Suprapubic skin (tissue), 4 donors: ENCODE results near the gene MLNR. TPM values are rescaled to one million over a fixed set of nuclear protein-coding genes. Genes with fewer than 3 reads are reported as not detected.
A peak's percentile ranks its signal among the peaks of the same experiment; 100 is the strongest.

Experiments used
- DNase-seq, 2 donors: peaks; one replicate each; pipeline ENCODE4 v3.0.0-alpha.2; 2019; ENCODE audit warnings: low spot score in 2 of 2
- H3K27ac ChIP-seq: fragments of 200-600 bp; sonication (generic); one replicate; pipeline ENCODE4 v1.5.1; 2019
- H3K27me3 ChIP-seq: fragments of 200-600 bp; sonication (generic); one replicate; pipeline ENCODE4 v1.5.1; 2019
- H3K36me3 ChIP-seq: fragments of 200-600 bp; sonication (generic); one replicate; pipeline ENCODE4 v1.5.1; 2019
- H3K4me1 ChIP-seq: fragments of 200-600 bp; sonication (generic); one replicate; pipeline ENCODE4 v1.5.1; 2019
- H3K4me3 ChIP-seq: fragments of 200-600 bp; sonication (generic); one replicate; pipeline ENCODE4 v1.5.1; 2019; ENCODE audit warnings: mild to moderate bottlenecking
- H3K9me3 ChIP-seq: fragments of 200-600 bp; sonication (generic); one replicate; pipeline ENCODE4 v1.5.1; 2019
- EP300 ChIP-seq: sonication (generic); formaldehyde crosslinking; IDR thresholded peaks from one replicate; pipeline ENCODE4 v1.6.1; 2017; ENCODE audit warnings: antibody characterized with exemption
- POLR2A ChIP-seq, 2 donors: fragments of 450-650 bp; IDR thresholded peaks; one replicate each; pipeline ENCODE4 v1.6.1; 2017; ENCODE audit warnings: antibody characterized with exemption in 2 of 2, mild to moderate bottlenecking in 2 of 2, moderate library complexity in 2 of 2
- POLR2AphosphoS5 ChIP-seq, 3 donors: sonication (generic); formaldehyde crosslinking; IDR thresholded peaks; one replicate each; pipeline ENCODE4 v1.6.1; 2017; ENCODE audit warnings: antibody characterized with exemption in 3 of 3
- WGBS: methylation state at CpG from one replicate; pipeline ENCODE4 v1.1.5; 2018; 5-methylcytosine and 5-hydroxymethylcytosine counted together
- total RNA-seq, 4 donors: library from RNA; depleted of rRNA; stranded (reverse); fragments of >200 nt; gene quantifications; one replicate each; pipeline ENCODE4 v1.1.0, GENCODE V29; 2016
- TF ChIP-seq, protein P1 (sequence below), 2 donors: fragments of 200-600 bp in 1 of 2; fragments of 450-650 bp in 1 of 2; sonication (generic) in 1 of 2; IDR thresholded peaks; one replicate each; pipeline ENCODE4 v1.5.1; 2016 to 2019; ENCODE audit warnings: antibody characterized with exemption in 2 of 2, mild to moderate bottlenecking in 1 of 2, moderate library complexity in 1 of 2

MLNR gene
- total RNA-seq, 4 donors from 2014 or later = not detected

DNA sequence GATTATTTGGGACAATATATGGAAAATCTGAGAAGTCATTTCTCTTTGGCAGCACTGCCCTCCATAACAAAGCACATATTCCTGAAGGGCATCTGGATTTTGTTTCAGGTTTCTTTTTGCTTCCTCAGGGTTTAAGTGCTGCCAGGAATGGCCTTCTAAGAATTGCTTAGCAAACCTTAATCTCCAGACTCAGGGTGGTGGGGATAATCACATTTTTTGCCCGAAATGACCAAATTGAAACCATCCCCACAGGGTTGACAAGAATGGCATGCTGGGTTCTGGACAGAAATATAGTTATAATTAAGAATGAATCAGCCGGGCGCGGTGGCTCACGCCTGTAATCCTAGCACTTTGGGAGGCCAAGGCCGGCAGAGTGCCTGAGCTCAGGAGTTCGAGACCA is 21.2 kb downstream of the MLNR start:
- TF ChIP-seq, protein P1, sequence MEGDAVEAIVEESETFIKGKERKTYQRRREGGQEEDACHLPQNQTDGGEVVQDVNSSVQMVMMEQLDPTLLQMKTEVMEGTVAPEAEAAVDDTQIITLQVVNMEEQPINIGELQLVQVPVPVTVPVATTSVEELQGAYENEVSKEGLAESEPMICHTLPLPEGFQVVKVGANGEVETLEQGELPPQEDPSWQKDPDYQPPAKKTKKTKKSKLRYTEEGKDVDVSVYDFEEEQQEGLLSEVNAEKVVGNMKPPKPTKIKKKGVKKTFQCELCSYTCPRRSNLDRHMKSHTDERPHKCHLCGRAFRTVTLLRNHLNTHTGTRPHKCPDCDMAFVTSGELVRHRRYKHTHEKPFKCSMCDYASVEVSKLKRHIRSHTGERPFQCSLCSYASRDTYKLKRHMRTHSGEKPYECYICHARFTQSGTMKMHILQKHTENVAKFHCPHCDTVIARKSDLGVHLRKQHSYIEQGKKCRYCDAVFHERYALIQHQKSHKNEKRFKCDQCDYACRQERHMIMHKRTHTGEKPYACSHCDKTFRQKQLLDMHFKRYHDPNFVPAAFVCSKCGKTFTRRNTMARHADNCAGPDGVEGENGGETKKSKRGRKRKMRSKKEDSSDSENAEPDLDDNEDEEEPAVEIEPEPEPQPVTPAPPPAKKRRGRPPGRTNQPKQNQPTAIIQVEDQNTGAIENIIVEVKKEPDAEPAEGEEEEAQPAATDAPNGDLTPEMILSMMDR (IDR thresholded peaks at IDR 0.05) = no peak
- TF ChIP-seq POLR2AphosphoS5 (IDR thresholded peaks at IDR 0.05) = no peak
- TF ChIP-seq POLR2A (IDR thresholded peaks at IDR 0.05) = no peak
- no peak for TF ChIP-seq EP300
- 84% methylated on average over 7 of the region's 7 CpGs for WGBS
- no peaks in the 10 kb centered on the region for H3K36me3 ChIP-seq
- H3K27me3 ChIP-seq = no peaks in the 10 kb centered on the region
- H3K9me3 ChIP-seq = no peaks in the 10 kb centered on the region
- H3K27ac ChIP-seq = no peak overlapping the region
- no peak for DNase-seq
- H3K4me3 ChIP-seq = no peak overlapping the region
- H3K4me1 ChIP-seq = no peaks in the 10 kb centered on the region

DNA sequence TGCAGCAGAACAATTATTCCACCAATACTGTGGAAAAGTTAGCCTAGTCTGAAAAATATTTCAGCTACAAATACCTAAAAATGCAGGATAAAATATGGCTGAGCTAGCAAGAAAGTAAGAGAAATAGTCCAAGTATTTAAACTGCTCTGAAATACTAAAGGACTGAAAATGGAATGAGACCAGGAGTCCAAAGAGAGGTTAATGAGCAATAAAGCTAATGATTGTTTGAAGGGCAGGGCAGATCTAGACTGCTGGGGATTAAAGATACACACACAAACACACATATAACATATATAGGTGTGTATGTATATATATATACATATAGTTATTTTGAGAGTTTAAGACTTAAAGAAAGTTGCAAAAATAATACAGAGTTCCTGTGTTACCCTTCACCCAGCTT is 25.0 kb downstream of the MLNR start:
- DNase-seq = no peak
- H3K27me3 ChIP-seq = no peaks in the 10 kb centered on the region
- no peak overlapping the region for H3K4me3 ChIP-seq
- TF ChIP-seq POLR2AphosphoS5 (IDR thresholded peaks at IDR 0.05) = no peak
- TF ChIP-seq POLR2A (IDR thresholded peaks at IDR 0.05) = no peak
- TF ChIP-seq, protein P1 (IDR thresholded peaks at IDR 0.05) = no peak
- no peak for TF ChIP-seq EP300
- peaks cover 20% of the 10 kb centered on the region for H3K4me1 ChIP-seq
- no peaks in the 10 kb centered on the region for H3K9me3 ChIP-seq
- H3K27ac ChIP-seq = no peak overlapping the region
- H3K36me3 ChIP-seq = peaks cover under 1% of the 10 kb centered on the region

DNA sequence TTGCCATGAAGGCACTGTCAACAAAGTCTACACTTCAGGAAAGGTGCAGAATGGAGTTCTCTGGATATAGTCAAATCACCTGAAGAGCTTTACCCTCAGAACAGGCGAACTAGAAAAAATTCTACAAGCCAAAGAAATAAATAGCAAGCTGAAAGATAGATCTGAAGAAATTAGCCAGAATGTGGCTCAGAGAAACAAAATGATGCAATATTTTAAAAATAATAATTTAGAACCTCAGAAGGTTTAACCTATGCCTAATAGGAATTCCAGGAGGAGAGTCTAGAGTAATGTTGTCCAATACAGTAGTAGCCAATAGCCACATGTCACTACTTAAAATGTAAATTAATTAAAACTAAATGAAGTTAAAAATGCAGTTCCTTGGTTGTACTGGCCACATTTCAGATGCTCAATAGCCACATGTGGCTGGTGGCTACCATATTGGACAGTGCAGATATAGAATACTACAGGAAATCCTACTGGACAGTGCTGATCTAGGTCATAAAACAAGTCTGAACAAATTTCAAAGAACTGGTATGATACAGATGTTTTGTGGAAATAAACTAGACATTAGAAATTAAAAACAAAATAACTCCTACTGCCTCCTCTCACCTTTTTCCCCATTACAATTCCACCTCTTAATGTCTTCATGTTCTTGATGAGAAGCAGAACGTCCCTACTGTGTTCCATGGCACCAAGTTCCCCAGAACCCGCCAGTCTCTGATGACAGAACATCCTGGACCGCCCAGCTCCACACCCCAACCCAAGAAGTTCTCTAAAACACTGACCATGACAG is 26.9 kb downstream of the MLNR start:
- Histone ChIP-seq H3K27me3 (no peaks in the 10 kb centered on the region), H3K27ac (peak overlapping the region; percentile 93), H3K36me3 (peaks cover 6% of the 10 kb centered on the region), H3K9me3 (no peaks in the 10 kb centered on the region), H3K4me1 (peaks cover 20% of the 10 kb centered on the region), H3K4me3 (peak overlapping the region; percentile 98)
- 23% methylated on average over 4 of the region's 4 CpGs for WGBS
- no peak for TF ChIP-seq POLR2A (IDR thresholded peaks at IDR 0.05)
- no peak for TF ChIP-seq EP300
- TF ChIP-seq, protein P1 (IDR thresholded peaks at IDR 0.05) = no peak
- no peak for TF ChIP-seq POLR2AphosphoS5 (IDR thresholded peaks at IDR 0.05)
- DNase-seq = peak in 1 of 2 donors; percentile 83

DNA sequence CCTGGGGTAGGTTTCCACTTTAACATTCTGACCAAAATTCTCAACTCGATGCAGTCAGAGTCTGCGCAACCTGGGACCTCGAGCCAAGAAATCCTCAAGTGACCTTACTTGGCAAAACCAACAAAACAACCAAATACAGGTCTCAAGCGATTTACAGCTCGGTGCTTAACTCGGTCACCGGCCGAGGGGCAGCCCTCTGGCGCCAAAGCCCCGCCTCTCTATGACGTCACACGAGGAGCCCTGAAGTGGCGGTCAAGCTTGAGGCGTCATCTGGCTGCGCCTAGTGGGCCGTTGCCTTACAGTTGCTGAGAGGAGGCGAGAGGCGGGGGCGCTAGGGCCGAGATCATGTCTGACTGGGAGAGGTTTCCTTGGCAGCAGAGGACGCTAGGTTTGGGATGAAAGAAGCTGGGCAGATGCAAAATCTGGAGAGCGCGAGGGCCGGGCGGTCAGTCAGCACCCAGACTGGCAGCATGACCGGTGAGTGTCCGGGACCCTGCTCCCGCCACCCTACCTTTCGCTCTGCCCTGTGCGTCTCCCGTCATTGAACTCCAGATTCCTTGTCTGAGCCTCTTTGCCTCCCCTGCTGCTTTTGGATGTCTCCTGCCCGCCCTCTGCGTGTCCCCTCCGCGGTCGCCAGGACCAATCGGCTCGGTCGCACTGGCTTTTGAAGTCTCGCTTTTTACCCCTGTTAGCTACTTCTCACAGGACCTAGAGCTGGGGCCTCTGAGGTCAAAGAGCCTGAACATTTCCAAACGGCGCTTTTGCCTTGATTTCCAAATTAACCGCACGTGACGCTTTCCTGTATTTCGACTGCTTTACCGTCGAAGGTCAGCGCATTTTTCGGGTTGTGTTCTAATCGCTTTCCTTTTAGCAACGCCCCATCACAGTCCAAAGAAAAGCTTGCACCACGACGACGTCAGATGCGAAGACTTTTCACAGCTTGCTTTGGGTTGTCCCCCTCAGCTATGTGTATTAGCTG is 27.8 kb downstream of the MLNR start, which contains the start of gene CDADC1:
Gene CDADC1 (plus strand): TSS at position 283 of the 979 bp plus-strand sequence. CDS start 113 bp downstream, at position 396.
- Histone ChIP-seq H3K27ac (peak within 1 kb of the TSS; percentile 93), H3K4me1 (peaks cover 20% of the 10 kb centered on the region), H3K36me3 (peaks cover 7% of the 10 kb centered on the region), H3K27me3 (no peaks in the 10 kb centered on the region), H3K4me3 (peak within 1 kb of the TSS; percentile 98), H3K9me3 (no peaks in the 10 kb centered on the region)
- peak; percentile 97 to 98 for DNase-seq
- under 1% methylated on average over 56 of the region's 56 CpGs for WGBS
- TF ChIP-seq, protein P1 (IDR thresholded peaks at IDR 0.05) = no peak
- TF ChIP-seq POLR2AphosphoS5 (IDR thresholded peaks at IDR 0.05) (peak; percentile 33 to 69 (median 59)), EP300 (no peak), POLR2A (IDR thresholded peaks at IDR 0.05) (peak in 1 of 2 donors; percentile 82)
